ENCODE measurements around the gene MYBPC2. TPM values are rescaled to one million over a fixed set of nuclear protein-coding genes. Genes with fewer than 3 reads are reported as not detected.
"Not testable (repeated sequence)": the region's sequence is repeated elsewhere in the genome, so short reads cannot be mapped to it uniquely, and the experiment has no call there.

Gene MYBPC2
- total RNA-seq, 2 donors from 2014 or later: 0.86 to 1.3 TPM

DNA sequence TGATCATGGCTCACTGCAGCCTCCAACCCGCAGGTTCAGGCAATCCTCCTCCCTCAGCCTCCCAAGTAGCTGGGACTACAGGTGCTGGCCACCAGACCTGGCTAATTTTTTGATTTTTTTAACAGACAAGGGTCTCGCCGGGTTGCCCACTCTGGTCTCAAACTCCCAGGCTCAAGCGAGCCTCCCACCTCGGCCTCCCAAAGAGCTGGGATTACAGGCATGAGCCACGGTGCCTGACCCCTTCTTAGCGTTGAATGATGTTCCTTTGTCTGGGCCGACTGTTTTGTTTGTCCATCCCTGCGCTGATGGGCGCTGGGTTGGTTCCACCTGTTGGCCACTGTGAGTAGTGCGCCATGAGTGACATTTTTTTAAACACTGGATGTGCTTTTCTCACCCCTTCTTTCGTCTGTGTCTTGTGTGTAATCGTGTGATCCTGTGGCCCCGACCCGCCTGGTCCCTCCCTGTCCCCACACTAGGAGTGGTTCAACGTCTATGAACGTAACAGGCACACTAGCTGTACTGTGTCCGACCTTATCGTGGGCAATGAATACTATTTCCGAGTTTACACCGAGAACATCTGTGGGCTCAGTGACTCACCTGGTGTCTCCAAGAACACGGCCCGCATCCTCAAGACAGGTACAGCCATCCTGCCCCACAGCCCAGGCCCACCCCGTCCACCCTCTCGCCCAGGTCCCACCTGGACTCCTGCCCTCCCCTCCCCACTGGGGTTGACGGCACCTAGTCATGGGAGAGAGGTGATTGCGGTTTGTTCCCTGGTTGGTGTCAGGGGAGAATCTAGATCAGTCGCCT is 28.6 kb downstream of the MYBPC2 start:
- Mint-ChIP-seq H3K27ac (no peak overlapping the region), H3K4me3 (peak overlapping the region in 1 of 2 donors; percentile 54), H3K36me3 (ENCODE audit: insufficient read depth in 2 of 2) (no peaks in the 10 kb centered on the region), H3K4me1 (ENCODE audit: low read depth) (peaks cover 19% of the 10 kb centered on the region), H3K9me3 (no peaks in the 10 kb centered on the region), H3K27me3 (ENCODE audit: low read depth) (peaks cover 17% of the 10 kb centered on the region)
- DNase-seq (peak; percentile 68 to 70), ATAC-seq (replicated peaks in 1 of 2) (peak; percentile 75 to 80)

DNA sequence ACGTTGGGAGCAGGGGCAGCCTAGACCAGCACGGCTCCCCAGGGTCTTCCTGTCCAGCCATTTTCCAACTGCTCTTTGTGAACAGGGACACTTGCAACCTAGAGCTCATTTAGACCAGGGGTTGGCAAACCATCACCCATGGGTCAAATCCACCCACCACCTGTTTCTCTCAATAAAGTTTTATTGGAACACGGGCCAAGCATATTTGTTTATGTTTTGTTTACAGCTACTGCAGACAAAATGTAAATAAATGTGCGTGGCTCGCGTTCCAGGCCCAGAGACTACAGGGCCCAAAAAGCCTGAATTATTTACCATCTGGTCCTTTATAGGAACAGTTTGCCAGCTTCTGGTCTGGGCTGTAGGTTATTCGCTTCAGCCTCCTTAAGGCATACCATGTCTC is 30.3 kb downstream of the MYBPC2 start:
- H3K27ac Mint-ChIP-seq: no peak overlapping the region

DNA sequence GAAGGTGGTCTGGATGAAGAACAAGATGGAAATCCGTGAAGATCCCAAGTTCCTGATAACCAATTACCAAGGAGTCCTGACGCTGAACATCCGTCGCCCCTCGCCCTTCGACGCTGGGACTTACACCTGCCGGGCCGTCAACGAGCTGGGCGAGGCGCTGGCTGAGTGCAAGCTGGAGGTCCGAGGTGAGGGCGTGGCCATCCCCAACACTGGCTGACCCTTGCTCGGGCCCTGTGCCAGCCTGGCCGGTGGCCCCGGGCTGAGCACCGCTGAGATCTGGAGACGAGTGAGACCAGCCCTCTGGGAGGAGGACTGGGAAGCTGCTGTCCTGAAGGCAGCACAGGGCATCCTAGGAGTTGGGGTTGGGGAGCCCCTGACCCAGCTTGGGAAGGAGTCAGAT is 31.7 kb downstream of the MYBPC2 start:
- Mint-ChIP-seq H3K4me3 (no peak overlapping the region), H3K27me3 (ENCODE audit: low read depth) (no peaks in the 10 kb centered on the region), H3K27ac (no peak overlapping the region), H3K4me1 (ENCODE audit: low read depth) (peaks cover 19% of the 10 kb centered on the region), H3K36me3 (ENCODE audit: insufficient read depth in 2 of 2) (no peaks in the 10 kb centered on the region), H3K9me3 (no peaks in the 10 kb centered on the region)
- no peak for ATAC-seq (replicated peaks in 1 of 2)
- no peak for DNase-seq

More for the DNA sequence above, 30.3 kb downstream of the MYBPC2 start:
- Mint-ChIP-seq H3K9me3 (no peaks in the 10 kb centered on the region), H3K4me3 (no peak overlapping the region), H3K27me3 (ENCODE audit: low read depth) (peaks cover 5% of the 10 kb centered on the region), H3K36me3 (ENCODE audit: insufficient read depth in 2 of 2) (no peaks in the 10 kb centered on the region), H3K4me1 (ENCODE audit: low read depth) (peaks cover 19% of the 10 kb centered on the region)
- ATAC-seq (replicated peaks in 1 of 2) (no peak), DNase-seq (no peak)

DNA sequence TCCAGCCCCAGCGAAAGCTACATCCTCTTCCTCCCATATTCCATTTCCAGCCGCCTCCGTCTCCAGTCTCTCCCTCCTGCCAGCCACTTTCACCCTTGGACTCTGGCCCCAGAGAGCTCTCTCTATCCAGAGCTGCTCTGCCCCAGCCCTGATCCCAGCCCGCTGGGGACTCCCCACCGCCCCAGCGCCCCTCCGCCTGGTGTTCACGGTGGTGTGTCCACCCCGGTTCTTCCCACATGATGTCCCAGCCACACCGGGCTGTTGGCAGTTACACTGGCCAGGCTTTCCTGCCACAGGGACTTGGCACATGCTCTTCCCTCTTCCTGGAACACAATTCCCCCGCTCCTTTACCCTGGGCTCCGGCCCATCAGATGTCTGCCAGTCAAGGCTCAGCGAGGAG is 32.3 kb downstream of the MYBPC2 start:
- Mint-ChIP-seq H3K27me3 (ENCODE audit: low read depth) (no peaks in the 10 kb centered on the region), H3K4me1 (ENCODE audit: low read depth) (peaks cover 14% of the 10 kb centered on the region), H3K36me3 (ENCODE audit: insufficient read depth in 2 of 2) (no peaks in the 10 kb centered on the region), H3K4me3 (no peak overlapping the region), H3K27ac (no peak overlapping the region), H3K9me3 (no peaks in the 10 kb centered on the region)
- DNase-seq: no peak
- no peak for ATAC-seq (replicated peaks in 1 of 2)

DNA sequence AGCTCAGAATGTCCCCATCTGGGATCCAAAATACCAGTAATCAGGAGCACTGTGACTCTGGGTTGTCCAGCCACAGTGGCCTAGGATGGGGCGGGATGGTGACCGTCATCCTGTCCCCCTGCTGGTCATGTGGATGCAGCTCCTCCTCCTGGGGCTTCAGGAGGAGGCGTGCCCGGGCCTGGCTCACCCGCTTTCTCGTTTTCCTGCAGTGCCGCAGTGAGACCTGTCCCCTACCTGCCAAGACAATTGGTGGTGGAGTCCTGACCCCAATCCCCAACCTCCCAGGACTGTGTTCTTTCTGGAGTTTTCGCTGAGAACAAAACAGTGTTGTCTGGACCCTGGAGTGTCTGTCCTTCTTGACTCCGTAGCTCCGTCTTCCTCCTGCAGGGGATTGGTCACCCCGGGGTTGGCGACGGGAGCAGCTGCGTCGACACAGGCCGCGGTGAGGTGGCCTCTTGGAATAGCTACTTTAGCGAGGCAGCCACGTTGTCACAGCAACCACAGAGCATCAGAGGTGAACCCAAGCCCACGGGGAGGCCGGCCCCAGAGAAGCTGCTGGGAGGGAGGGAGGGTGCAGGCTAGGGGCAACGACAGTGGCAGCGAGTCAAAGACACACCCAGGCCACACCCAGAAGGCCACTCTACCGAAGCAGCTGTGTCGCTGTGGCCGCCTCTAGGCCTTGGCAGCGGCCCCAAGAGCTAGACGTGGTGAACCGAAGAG is 33.5 kb downstream of the MYBPC2 start:
- Mint-ChIP-seq H3K4me1 (ENCODE audit: low read depth) (peaks cover 4% of the 10 kb centered on the region), H3K9me3 (no peaks in the 10 kb centered on the region), H3K27ac (no peak overlapping the region), H3K27me3 (ENCODE audit: low read depth) (no peaks in the 10 kb centered on the region), H3K4me3 (no peak overlapping the region), H3K36me3 (ENCODE audit: insufficient read depth in 2 of 2) (no peaks in the 10 kb centered on the region)
- ATAC-seq (replicated peaks in 1 of 2): no peak
- no peak for DNase-seq

DNA sequence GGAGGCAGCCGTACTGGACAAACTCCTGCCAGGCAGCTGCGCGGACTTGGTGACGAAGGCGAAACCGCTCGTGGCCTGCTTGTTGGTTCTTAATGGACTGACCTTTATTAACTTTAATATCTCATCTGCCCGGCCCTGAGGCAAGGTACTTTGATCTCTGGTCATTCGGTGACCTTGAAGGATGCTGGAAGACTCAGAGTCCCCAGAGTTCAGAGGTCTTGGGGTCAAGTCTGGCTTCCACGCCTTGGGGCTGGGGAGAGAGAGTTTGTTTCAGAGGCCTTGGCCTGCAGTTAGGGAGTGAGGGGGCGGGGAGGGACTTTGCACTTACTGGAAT is 34.0 kb downstream of the MYBPC2 start:
- Mint-ChIP-seq H3K27me3 (ENCODE audit: low read depth) (no peaks in the 10 kb centered on the region), H3K36me3 (ENCODE audit: insufficient read depth in 2 of 2) (no peaks in the 10 kb centered on the region), H3K4me1 (ENCODE audit: low read depth) (no peaks in the 10 kb centered on the region), H3K27ac (no peak overlapping the region), H3K9me3 (no peaks in the 10 kb centered on the region), H3K4me3 (no peak overlapping the region)
- no peak for DNase-seq
- no peak for ATAC-seq (replicated peaks in 1 of 2)

DNA sequence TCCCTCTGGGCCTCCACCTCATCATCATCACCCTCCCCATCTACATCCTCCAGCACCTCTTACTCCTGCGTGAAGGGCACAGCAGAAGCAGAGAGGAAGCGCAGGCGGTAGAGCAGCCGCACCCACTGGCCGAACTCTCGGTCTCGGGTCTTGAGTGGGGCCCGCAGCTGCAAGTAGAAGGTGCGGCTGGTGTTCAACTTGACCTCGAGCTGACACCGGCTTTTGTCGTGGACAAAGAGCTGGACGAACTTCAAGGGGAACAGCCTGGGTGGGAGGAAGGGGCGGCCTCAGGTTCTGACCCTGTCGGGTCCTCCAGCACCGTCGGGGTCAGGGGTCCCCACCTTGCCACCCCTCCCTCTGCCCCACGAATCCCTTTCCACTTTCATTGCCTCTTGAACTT is 34.9 kb downstream of the MYBPC2 start:
- Mint-ChIP-seq H3K27ac (no peak overlapping the region), H3K36me3 (ENCODE audit: insufficient read depth in 2 of 2) (no peaks in the 10 kb centered on the region), H3K9me3 (no peaks in the 10 kb centered on the region), H3K4me1 (ENCODE audit: low read depth) (no peaks in the 10 kb centered on the region), H3K4me3 (no peak overlapping the region), H3K27me3 (ENCODE audit: low read depth) (no peaks in the 10 kb centered on the region)
- ATAC-seq (replicated peaks in 1 of 2) (no peak), DNase-seq (no peak)

DNA sequence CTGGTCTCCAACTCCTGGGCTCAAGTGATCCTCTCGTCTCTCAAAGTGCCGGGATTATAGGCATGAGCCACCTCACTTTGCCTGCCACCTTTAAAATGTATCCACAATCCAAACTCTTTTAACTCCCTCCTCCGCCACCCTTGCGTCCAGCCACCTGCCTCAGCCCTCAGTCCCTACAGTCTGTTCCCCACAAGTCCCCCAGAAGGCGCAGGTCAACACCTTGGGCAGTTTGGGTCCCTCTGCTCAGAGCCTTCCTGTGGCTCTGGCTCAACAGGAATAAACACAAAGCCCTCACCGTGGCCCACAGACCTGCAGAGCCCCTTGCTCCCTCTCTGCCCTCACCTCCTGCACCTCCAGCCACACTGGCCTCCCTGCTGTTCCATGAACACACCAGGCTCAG is 36.1 kb downstream of the MYBPC2 start:
- Mint-ChIP-seq H3K36me3 (ENCODE audit: insufficient read depth in 2 of 2) (no peaks in the 10 kb centered on the region), H3K27me3 (ENCODE audit: low read depth) (no peaks in the 10 kb centered on the region), H3K9me3 (no peaks in the 10 kb centered on the region), H3K27ac (no peak overlapping the region), H3K4me1 (ENCODE audit: low read depth) (no peaks in the 10 kb centered on the region), H3K4me3 (no peak overlapping the region)
- ATAC-seq (replicated peaks in 1 of 2) (peak in 1 of 2 donors; percentile 23), DNase-seq (no peak)

DNA sequence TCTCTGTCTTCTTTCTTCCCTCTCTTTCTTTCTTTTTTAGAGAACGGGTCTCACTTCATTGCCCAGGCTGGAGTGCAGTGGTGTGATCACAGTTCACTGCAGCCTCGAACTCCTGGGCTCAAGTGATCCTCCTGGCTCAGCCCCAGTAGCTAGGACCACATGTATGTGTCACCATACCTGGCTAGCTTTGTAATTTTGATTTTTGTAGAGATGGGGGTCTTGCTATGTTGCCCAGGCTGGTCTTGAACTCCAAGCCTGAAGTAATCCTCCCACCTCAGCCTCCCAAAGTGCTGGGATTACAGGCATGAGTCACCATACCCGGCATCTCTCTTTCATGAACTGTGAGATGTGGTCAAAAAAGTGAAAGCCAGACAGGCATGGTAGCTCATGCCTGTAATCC is 40.6 kb downstream of the MYBPC2 start:
- not testable (repeated sequence) for ATAC-seq (replicated peaks in 1 of 2); H3K4me3 Mint-ChIP-seq; H3K27ac Mint-ChIP-seq; H3K27me3 Mint-ChIP-seq (ENCODE audit: low read depth); H3K36me3 Mint-ChIP-seq (ENCODE audit: insufficient read depth in 2 of 2); H3K9me3 Mint-ChIP-seq; DNase-seq
- H3K4me1 Mint-ChIP-seq (ENCODE audit: low read depth): peaks cover 23% of the 10 kb centered on the region

DNA sequence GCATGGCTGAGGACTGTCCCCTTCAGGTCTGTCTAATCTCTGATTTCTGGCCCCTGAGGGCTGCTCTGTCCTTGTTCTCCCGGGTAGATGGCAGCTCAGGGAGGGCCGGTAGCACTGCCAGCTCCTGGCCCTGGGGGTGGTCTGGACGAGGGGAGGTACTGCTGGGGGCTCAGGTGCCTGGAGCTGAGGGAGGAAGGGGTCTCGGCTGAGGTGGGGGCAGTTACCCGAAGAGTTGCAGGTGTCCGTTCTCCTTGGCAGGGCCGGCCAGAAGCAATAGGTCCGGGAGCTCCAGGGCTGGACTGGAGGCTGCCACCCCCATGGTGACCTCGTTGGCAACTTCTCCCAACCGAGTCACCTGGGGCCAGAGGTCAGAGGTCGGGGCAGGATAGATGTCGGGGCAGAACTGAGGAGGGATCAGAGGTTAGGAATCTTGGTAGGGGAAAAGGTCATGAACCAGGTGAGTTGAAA is 42.4 kb downstream of the MYBPC2 start:
- no peak for DNase-seq
- peaks cover 3 to 7% of the 10 kb centered on the region in 2 donors for H3K36me3 Mint-ChIP-seq (ENCODE audit: insufficient read depth in 2 of 2)
- H3K9me3 Mint-ChIP-seq: no peaks in the 10 kb centered on the region
- H3K27ac Mint-ChIP-seq: peak overlapping the region; percentile 59
- peak overlapping the region; percentile 31 to 55 for H3K4me3 Mint-ChIP-seq
- no peaks in the 10 kb centered on the region for H3K27me3 Mint-ChIP-seq (ENCODE audit: low read depth)
- peaks cover 26% of the 10 kb centered on the region for H3K4me1 Mint-ChIP-seq (ENCODE audit: low read depth)
- ATAC-seq (replicated peaks in 1 of 2): no peak

DNA sequence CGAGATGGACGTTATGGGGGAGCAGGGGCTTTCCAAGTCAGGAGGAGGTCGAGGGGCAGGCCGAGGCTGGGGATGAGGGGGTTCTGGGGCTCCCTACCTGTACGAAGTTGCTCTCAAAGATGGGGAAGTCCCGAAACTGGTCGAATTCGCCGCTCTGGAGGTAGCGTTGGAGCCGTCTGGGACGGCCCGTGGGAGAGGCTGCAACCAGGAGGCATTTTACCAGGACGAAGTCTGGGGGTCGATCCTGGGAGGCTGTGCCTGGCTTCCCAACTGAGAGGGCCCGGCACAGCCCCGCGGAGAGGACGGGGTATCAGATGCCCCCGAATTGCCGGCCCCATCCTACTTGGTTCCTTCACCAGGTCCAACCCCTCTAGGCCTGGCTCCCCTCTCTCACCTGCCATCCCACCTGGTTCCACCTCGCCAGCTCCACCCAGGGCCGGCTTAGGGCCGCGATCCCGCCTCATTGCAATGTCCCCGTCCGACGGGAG is 43.1 kb downstream of the MYBPC2 start:
- peaks cover 3 to 7% of the 10 kb centered on the region in 2 donors for H3K36me3 Mint-ChIP-seq (ENCODE audit: insufficient read depth in 2 of 2)
- ATAC-seq (replicated peaks in 1 of 2): no peak
- peaks cover 26% of the 10 kb centered on the region for H3K4me1 Mint-ChIP-seq (ENCODE audit: low read depth)
- H3K27me3 Mint-ChIP-seq (ENCODE audit: low read depth): no peaks in the 10 kb centered on the region
- H3K27ac Mint-ChIP-seq: peak overlapping the region; percentile 64
- H3K9me3 Mint-ChIP-seq: no peaks in the 10 kb centered on the region
- peak overlapping the region; percentile 95 to 99 for H3K4me3 Mint-ChIP-seq
- DNase-seq: no peak

DNA sequence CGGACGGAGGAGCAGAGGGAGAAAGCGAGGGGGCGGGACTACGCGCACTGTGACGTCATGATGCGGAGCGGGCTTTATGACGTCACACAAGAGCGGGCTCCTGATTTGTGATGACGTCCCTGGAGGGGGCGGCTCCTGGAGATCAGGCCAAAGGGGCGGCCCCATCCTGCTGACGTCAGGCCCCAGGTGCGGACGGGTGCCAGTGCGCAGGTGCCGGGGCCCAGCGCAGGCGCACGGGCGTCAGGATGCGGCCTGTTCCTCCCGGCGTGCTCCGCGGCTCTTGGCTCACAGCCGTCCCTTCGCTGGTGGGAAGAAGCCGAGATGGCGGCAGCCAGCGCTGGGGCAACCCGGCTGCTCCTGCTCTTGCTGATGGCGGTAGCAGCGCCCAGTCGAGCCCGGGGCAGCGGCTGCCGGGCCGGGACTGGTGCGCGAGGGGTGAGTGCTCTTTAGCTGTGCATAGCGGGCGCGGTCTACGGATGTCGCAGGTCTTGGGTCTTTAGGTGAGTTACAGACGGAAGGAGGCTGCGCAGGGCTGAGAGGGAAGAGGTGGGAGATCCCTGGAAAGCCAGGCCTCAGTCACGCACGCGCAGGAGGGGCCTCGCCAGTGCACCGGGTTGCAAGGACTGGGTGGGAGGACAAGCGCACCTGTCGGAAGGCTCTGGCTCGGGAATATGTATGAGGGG is 43.7 kb downstream of the MYBPC2 start, which contains the start of the genes EMC10 and GARIN5A:
Gene EMC10 (plus strand): TSS at position 284 of the 683 bp plus-strand sequence. CDS start 38 bp downstream, at position 322.
Gene GARIN5A (minus strand): TSS at position 625 of the 683 bp plus-strand sequence. CDS start 460 bp downstream, at position 165.
- ATAC-seq (replicated peaks in 1 of 2) (peak; percentile 97), DNase-seq (peak; percentile 97)
- Mint-ChIP-seq H3K27ac (peak within 1 kb of the TSS; percentile 64), H3K36me3 (ENCODE audit: insufficient read depth in 2 of 2) (peaks cover 3 to 7% of the 10 kb centered on the region in 2 donors), H3K9me3 (no peaks in the 10 kb centered on the region), H3K4me3 (peak within 1 kb of the TSS; percentile 95 to 99), H3K4me1 (ENCODE audit: low read depth) (peaks cover 26% of the 10 kb centered on the region), H3K27me3 (ENCODE audit: low read depth) (no peaks in the 10 kb centered on the region)

DNA sequence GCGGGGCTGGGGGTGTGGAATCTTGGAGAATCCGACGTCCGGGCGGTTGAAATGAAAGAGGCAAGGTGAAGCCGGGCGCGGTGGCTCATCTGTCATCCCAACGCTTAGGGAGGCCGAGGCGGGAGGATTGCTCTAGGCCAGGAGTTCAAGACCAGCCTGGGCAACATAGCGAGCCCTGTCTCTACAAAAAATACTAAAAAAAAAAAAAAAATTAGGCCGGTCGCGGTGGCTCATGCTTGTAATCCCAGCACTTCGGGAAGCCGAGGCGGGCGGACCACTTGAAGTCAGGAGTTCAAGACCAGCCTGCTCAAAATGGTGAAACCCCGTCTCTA is 44.2 kb downstream of the MYBPC2 start:
- H3K27me3 Mint-ChIP-seq (ENCODE audit: low read depth): no peaks in the 10 kb centered on the region
- H3K4me1 Mint-ChIP-seq (ENCODE audit: low read depth): peaks cover 26% of the 10 kb centered on the region
- DNase-seq (no peak), ATAC-seq (replicated peaks in 1 of 2) (no peak)
- peaks cover 3 to 7% of the 10 kb centered on the region in 2 donors for H3K36me3 Mint-ChIP-seq (ENCODE audit: insufficient read depth in 2 of 2)
- peak overlapping the region; percentile 95 to 99 for H3K4me3 Mint-ChIP-seq
- no peaks in the 10 kb centered on the region for H3K9me3 Mint-ChIP-seq
- peak overlapping the region; percentile 64 for H3K27ac Mint-ChIP-seq

Measured in activated T-cell treated with anti-CD3 and anti-CD28 coated beads, Interleukin-2, amount 50 U/mL, for 72 hours (primary cell).